OCI-LY7 (cell line): ENCODE data around the gene HID1. TPM values are rescaled to one million over a fixed set of nuclear protein-coding genes. Genes with fewer than 3 reads are reported as not detected.
"Not testable (repeated sequence)": the region's sequence is repeated elsewhere in the genome, so short reads cannot be mapped to it uniquely, and the experiment has no call there.

Experiments used
- BruUV-seq: library from RNA; stranded (reverse); fragments of 400-500 nt; replicated peaks from 2 replicates; lab custom pipeline; 2021; lab: Mats Ljungman, UMichigan
- CTCF ChIA-PET: fragments of 300-600 bp; sonication (Branson Sonifier 250); formaldehyde crosslinking; loops from one replicate; lab custom pipeline; 2022; ENCODE audit warnings: antibody characterized with exemption; ENCODE audit not compliant: unreplicated experiment; lab: Charles Lee
- POLR2A ChIA-PET: fragments of 300-600 bp; sonication (Branson Sonifier 250); formaldehyde crosslinking; loops from one replicate; lab custom pipeline; 2022; ENCODE audit warnings: antibody characterized with exemption; lab: Charles Lee
- DNase-seq: peaks from one replicate; pipeline ENCODE4 v3.0.0-alpha.2; 2015; ENCODE audit warnings: low spot score
- H2AFZ ChIP-seq: fragments of 200-600 bp; sonication (generic), shearing (Covaris generic); 2 replicates; pipeline ENCODE4 v1.6.1; 2014; ENCODE audit warnings: mild to moderate bottlenecking, antibody characterized with exemption, low read length, moderate library complexity
- H3K27ac ChIP-seq: fragments of 200-600 bp; sonication (generic); 2 replicates; pipeline ENCODE4 v1.5.1; 2014; ENCODE audit warnings: mixed run types, low read depth, mild to moderate bottlenecking, moderate library complexity, low read length, inconsistent platforms; ENCODE audit not compliant: poor library complexity, severe bottlenecking
- H3K36me3 ChIP-seq: fragments of 200-600 bp; sonication (generic); 2 replicates; pipeline ENCODE4 v1.6.1; 2014; ENCODE audit warnings: mild to moderate bottlenecking, antibody characterized with exemption, low read length, moderate library complexity, mixed read lengths; ENCODE audit not compliant: insufficient read depth
- H3K4me1 ChIP-seq: fragments of 200-600 bp; sonication (generic); 2 replicates; pipeline ENCODE4 v1.5.1; 2014; ENCODE audit warnings: mild to moderate bottlenecking, low read length; ENCODE audit not compliant: insufficient read depth, poor library complexity, severe bottlenecking
- H3K4me2 ChIP-seq: fragments of 200-600 bp; sonication (generic); 2 replicates; pipeline ENCODE4 v1.6.1; 2014; ENCODE audit warnings: mild to moderate bottlenecking, low read length
- H3K4me3 ChIP-seq: fragments of 200-600 bp; sonication (generic); 2 replicates; pipeline ENCODE4 v1.5.1; 2014; ENCODE audit warnings: mild to moderate bottlenecking, low read depth, low read length; ENCODE audit not compliant: poor library complexity, severe bottlenecking
- H3K79me2 ChIP-seq: fragments of 200-600 bp; sonication (generic); 2 replicates; pipeline ENCODE4 v1.6.1; 2016; ENCODE audit warnings: low read depth, mild to moderate bottlenecking, low read length, moderate library complexity, mixed read lengths; ENCODE audit not compliant: insufficient read depth
- H3K9me2 ChIP-seq: fragments of 200-600 bp; sonication (generic); 2 replicates; pipeline ENCODE4 v1.6.1; 2016; ENCODE audit warnings: mild to moderate bottlenecking, low read length, mixed read lengths; ENCODE audit not compliant: insufficient read depth
- H3K9me3 ChIP-seq: fragments of 200-600 bp; sonication (generic); 2 replicates; pipeline ENCODE4 v1.6.1; 2014; ENCODE audit warnings: mild to moderate bottlenecking, mixed run types, low read length, mixed read lengths
- H4K20me1 ChIP-seq: fragments of 200-600 bp; sonication (generic); 2 replicates; pipeline ENCODE4 v1.6.1; 2014; ENCODE audit warnings: mild to moderate bottlenecking, antibody characterized with exemption, low read length, moderate library complexity, mixed read lengths; ENCODE audit not compliant: insufficient read depth
- EZH2phosphoT487 ChIP-seq: fragments of 200-600 bp; sonication (generic); IDR thresholded peaks from 2 replicates; pipeline ENCODE4 v1.6.1; 2018; ENCODE audit warnings: low read depth, borderline replicate concordance, mild to moderate bottlenecking, mixed run types, antibody characterized with exemption, low read length, moderate library complexity, mixed read lengths
- intact Hi-C: fragments of 100-400 bp; cut with micrococcal nuclease; formaldehyde crosslinking; loops from one replicate; pipeline ENCODE4 v1.10.0; 2022; ENCODE audit not compliant: unreplicated experiment
- total RNA-seq, 2 experiments: library from RNA; depleted of rRNA in 1 of 2; stranded (reverse); fragments of >200 nt in 1 of 2; shearing (Covaris generic) in 1 of 2; gene quantifications; 2 replicates each; pipeline ENCODE4 v1.2.3, GENCODE V29; 2014 to 2022
- TF ChIP-seq, protein P1 (sequence below): fragments of 200-600 bp; sonication (generic); conservative IDR thresholded peaks from 2 replicates; pipeline ENCODE4 v1.5.1; 2014; ENCODE audit warnings: mild to moderate bottlenecking, antibody characterized with exemption, low read length, moderate library complexity, mixed read lengths

The HID1 gene
- total RNA-seq, 2 experiments from 2014 or later, result 0.35 to 8.5 TPM

- ChIA-PET CTCF (no interaction called here), POLR2A (interaction anchor here (1.8 kb wide), 1 partner anchor 34 kb away, joined by 9 read pairs; the partner anchor contains the start of gene FDXR)
- Histone ChIP-seq H3K4me2 (no peak overlapping the region), H3K27ac (no peak overlapping the region), H3K9me2 (no peaks in the 10 kb centered on the region), H3K9me3 (no peaks in the 10 kb centered on the region), H4K20me1 (no peaks in the 10 kb centered on the region), H3K79me2 (no peaks in the 10 kb centered on the region), H3K36me3 (no peaks in the 10 kb centered on the region), H3K4me1 (no peaks in the 10 kb centered on the region), H3K4me3 (no peak overlapping the region), H2AFZ (no peak overlapping the region)
- no peak for TF ChIP-seq EZH2phosphoT487
- TF ChIP-seq, protein P1, sequence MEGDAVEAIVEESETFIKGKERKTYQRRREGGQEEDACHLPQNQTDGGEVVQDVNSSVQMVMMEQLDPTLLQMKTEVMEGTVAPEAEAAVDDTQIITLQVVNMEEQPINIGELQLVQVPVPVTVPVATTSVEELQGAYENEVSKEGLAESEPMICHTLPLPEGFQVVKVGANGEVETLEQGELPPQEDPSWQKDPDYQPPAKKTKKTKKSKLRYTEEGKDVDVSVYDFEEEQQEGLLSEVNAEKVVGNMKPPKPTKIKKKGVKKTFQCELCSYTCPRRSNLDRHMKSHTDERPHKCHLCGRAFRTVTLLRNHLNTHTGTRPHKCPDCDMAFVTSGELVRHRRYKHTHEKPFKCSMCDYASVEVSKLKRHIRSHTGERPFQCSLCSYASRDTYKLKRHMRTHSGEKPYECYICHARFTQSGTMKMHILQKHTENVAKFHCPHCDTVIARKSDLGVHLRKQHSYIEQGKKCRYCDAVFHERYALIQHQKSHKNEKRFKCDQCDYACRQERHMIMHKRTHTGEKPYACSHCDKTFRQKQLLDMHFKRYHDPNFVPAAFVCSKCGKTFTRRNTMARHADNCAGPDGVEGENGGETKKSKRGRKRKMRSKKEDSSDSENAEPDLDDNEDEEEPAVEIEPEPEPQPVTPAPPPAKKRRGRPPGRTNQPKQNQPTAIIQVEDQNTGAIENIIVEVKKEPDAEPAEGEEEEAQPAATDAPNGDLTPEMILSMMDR, result no peak
- intact Hi-C loops, result no loop called here
- no TSS peak for BruUV-seq
- DNase-seq, result no peak
These were observed 65.5 kb downstream of the HID1 start for GRCh38 chr17:74907012-74907411.

GRCh38 chr17:74906214-74906793, 66.3 kb downstream of the HID1 start:
- POLR2A ChIA-PET, result interaction anchor here (0.6 to 1.8 kb wide), 2 partner anchors 33 to 167 kb away, joined by 5 to 9 read pairs; partner anchors contain the start of gene FDXR
- H3K9me3 ChIP-seq, H3K27ac ChIP-seq, H3K36me3 ChIP-seq, H4K20me1 ChIP-seq, H3K4me1 ChIP-seq, BruUV-seq, H3K79me2 ChIP-seq, intact Hi-C loops, H3K4me3 ChIP-seq, H3K4me2 ChIP-seq, H3K9me2 ChIP-seq, H2AFZ ChIP-seq, CTCF ChIA-PET: not testable (repeated sequence)
- DNase-seq, result peak; percentile 45

GRCh38 chr17:74904687-74905409, 67.7 kb downstream of the HID1 start:
- Histone ChIP-seq H3K27ac (no peak overlapping the region), H3K4me1 (no peaks in the 10 kb centered on the region), H3K79me2 (no peaks in the 10 kb centered on the region), H3K9me3 (no peaks in the 10 kb centered on the region), H3K4me3 (no peak overlapping the region), H3K4me2 (no peak overlapping the region), H2AFZ (no peak overlapping the region), H3K9me2 (no peaks in the 10 kb centered on the region), H3K36me3 (no peaks in the 10 kb centered on the region), H4K20me1 (no peaks in the 10 kb centered on the region)
- intact Hi-C loops, result no loop called here
- ChIA-PET POLR2A (no interaction called here), CTCF (no interaction called here)
- no TSS peak for BruUV-seq
- no peak for DNase-seq
- no peak for TF ChIP-seq EZH2phosphoT487
